ENCODE data around the gene ENTHD1.

- TF ChIP-seq CTCF (IDR thresholded peaks at IDR 0.05) (no peak), POLR2A (IDR thresholded peaks at IDR 0.05) (no peak)
These were observed 46.1 kb downstream of the ENTHD1 start for GRCh38 chr22:39847477-39847876.
